Vagina (tissue), 2 donors: ENCODE data around the gene MRTFA. TPM values are rescaled to one million over a fixed set of nuclear protein-coding genes. Genes with fewer than 3 reads are reported as not detected.
"Not testable (repeated sequence)": the region's sequence is repeated elsewhere in the genome, so short reads cannot be mapped to it uniquely, and the experiment has no call there.

Source experiments
- DNase-seq, 2 donors: peaks; one replicate each; pipeline ENCODE4 v3.0.0-alpha.2; 2017; ENCODE audit errors: extremely low spot score in 2 of 2
- H3K27ac ChIP-seq: fragments of 200-600 bp; sonication (generic); one replicate; pipeline ENCODE4 v1.5.1; 2019
- H3K27me3 ChIP-seq: fragments of 200-600 bp; sonication (generic); one replicate; pipeline ENCODE4 v1.5.1; 2019
- H3K36me3 ChIP-seq, 2 donors: fragments of 200-600 bp; sonication (generic); one replicate each; pipeline ENCODE4 v1.5.1; 2017 to 2019
- H3K4me1 ChIP-seq: fragments of 200-600 bp; sonication (generic); one replicate; pipeline ENCODE4 v1.5.1; 2019
- H3K4me3 ChIP-seq, 2 donors: fragments of 200-600 bp; sonication (generic); 1 replicate in 1 of 2; 2 replicates in 1 of 2; pipeline ENCODE4 v1.5.1; 2016 to 2019
- H3K9me3 ChIP-seq: fragments of 200-600 bp; sonication (generic); one replicate; pipeline ENCODE4 v1.5.1; 2019
- POLR2A ChIP-seq, 2 donors: fragments of 450-650 bp; IDR thresholded peaks; one replicate each; pipeline ENCODE4 v1.6.1; 2017; ENCODE audit warnings: antibody characterized with exemption in 2 of 2, mild to moderate bottlenecking in 2 of 2, moderate library complexity in 2 of 2
- POLR2AphosphoS5 ChIP-seq, 2 donors: sonication (generic); formaldehyde crosslinking; IDR thresholded peaks; one replicate each; pipeline ENCODE4 v1.9.0; 2017; ENCODE audit warnings: antibody characterized with exemption in 2 of 2, mild to moderate bottlenecking in 2 of 2, low read depth in 1 of 2; ENCODE audit not compliant: insufficient read depth in 1 of 2
- intact Hi-C: fragments of 100-400 bp; cut with DNase I; formaldehyde crosslinking; loops from one replicate; pipeline ENCODE4 v1.15.1; 2023
- total RNA-seq: library from RNA; depleted of rRNA; stranded (reverse); fragments of >200 nt; gene quantifications from one replicate; pipeline ENCODE4 v1.2.3, GENCODE V29; 2016
- TF ChIP-seq, protein P1 (sequence below), 3 experiments: fragments of 450-650 bp in 2 of 3; fragments of 200-600 bp in 1 of 3; sonication (generic) in 1 of 3; IDR thresholded peaks; one replicate each; pipeline ENCODE4 v1.5.1; 2017 to 2019; ENCODE audit warnings: antibody characterized with exemption in 3 of 3, mild to moderate bottlenecking in 2 of 3, moderate library complexity in 2 of 3

The MRTFA gene
- total RNA-seq, 1 donor from 2014 or later: 99.4 TPM

DNA sequence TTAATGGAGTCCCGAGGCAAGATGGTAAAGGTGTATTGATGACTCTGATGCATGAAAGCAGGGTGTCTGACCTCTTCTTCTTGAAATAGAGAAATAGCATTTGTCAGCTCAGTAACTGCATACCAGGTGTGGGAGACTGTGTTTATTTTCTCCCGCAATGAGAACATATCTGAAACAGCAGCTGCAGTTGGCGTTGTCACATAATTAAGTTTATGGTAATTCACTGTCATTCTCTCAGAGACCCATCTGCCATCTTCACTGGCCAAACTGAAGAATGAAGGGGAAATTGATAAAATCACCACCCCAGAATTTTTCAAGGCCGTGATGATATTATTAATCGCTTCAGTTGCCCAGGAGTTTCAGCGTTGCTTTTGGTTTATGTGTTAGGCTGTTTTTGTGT lies 22.6 kb upstream of the MRTFA start:
- no peak for DNase-seq
- no peaks in the 10 kb centered on the region for H3K9me3 ChIP-seq
- intact Hi-C loops: no loop called here
- H3K4me1 ChIP-seq: peaks cover 10% of the 10 kb centered on the region
- H3K4me3 ChIP-seq: no peak overlapping the region
- no peak for TF ChIP-seq POLR2A (IDR thresholded peaks at IDR 0.05)
- TF ChIP-seq, protein P1, sequence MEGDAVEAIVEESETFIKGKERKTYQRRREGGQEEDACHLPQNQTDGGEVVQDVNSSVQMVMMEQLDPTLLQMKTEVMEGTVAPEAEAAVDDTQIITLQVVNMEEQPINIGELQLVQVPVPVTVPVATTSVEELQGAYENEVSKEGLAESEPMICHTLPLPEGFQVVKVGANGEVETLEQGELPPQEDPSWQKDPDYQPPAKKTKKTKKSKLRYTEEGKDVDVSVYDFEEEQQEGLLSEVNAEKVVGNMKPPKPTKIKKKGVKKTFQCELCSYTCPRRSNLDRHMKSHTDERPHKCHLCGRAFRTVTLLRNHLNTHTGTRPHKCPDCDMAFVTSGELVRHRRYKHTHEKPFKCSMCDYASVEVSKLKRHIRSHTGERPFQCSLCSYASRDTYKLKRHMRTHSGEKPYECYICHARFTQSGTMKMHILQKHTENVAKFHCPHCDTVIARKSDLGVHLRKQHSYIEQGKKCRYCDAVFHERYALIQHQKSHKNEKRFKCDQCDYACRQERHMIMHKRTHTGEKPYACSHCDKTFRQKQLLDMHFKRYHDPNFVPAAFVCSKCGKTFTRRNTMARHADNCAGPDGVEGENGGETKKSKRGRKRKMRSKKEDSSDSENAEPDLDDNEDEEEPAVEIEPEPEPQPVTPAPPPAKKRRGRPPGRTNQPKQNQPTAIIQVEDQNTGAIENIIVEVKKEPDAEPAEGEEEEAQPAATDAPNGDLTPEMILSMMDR (IDR thresholded peaks at IDR 0.05): no peak
- TF ChIP-seq POLR2AphosphoS5 (IDR thresholded peaks at IDR 0.05; ENCODE audit: insufficient read depth in 1 of 2, low read depth in 1 of 2): no peak
- H3K27me3 ChIP-seq: no peaks in the 10 kb centered on the region
- no peak overlapping the region for H3K27ac ChIP-seq
- no peaks in the 10 kb centered on the region for H3K36me3 ChIP-seq

DNA sequence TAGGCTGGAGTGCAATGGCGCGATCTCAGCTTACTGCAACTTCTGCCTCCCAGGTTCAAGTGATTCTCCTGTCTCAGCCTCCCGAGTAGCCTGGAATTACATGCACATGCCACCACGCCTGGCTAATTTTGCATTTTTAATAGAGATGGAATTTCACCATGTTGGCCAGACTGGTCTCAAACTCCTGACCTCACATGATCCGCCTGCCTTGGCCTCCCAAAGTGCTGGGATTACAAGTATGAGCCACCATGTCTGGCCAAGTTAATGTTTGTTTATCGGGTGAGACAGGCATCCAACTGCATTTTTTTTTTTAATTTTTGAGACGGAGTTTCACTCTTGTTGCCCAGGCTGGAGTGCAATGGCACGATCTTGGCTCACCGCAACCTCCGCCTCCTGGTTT lies 20.1 kb upstream of the MRTFA start:
- H3K4me3 ChIP-seq, H3K36me3 ChIP-seq, intact Hi-C loops, H3K9me3 ChIP-seq, H3K27me3 ChIP-seq, DNase-seq, H3K27ac ChIP-seq: not testable (repeated sequence)
- peaks cover 30% of the 10 kb centered on the region for H3K4me1 ChIP-seq

DNA sequence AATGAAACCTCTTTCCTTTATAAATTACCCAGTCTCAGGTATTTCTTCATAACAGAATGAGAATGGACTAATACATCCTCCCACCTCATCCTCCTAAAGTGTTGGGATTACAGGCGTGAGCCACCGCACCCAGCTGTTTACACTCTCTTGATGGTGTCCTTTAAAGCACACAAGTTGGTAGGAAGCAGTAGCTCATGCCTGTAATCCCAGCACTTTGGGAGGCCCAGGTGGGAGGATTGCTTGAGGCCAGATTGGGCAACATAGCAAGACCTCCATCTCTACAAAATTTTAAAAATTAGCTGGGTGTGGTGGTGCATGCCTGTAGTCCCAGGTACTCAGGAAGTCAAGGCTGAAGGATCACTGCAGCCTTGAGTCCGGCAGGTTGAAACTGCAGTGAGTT lies 19.4 kb upstream of the MRTFA start:
- H3K27me3 ChIP-seq, H3K27ac ChIP-seq, intact Hi-C loops: not testable (repeated sequence)

DNA sequence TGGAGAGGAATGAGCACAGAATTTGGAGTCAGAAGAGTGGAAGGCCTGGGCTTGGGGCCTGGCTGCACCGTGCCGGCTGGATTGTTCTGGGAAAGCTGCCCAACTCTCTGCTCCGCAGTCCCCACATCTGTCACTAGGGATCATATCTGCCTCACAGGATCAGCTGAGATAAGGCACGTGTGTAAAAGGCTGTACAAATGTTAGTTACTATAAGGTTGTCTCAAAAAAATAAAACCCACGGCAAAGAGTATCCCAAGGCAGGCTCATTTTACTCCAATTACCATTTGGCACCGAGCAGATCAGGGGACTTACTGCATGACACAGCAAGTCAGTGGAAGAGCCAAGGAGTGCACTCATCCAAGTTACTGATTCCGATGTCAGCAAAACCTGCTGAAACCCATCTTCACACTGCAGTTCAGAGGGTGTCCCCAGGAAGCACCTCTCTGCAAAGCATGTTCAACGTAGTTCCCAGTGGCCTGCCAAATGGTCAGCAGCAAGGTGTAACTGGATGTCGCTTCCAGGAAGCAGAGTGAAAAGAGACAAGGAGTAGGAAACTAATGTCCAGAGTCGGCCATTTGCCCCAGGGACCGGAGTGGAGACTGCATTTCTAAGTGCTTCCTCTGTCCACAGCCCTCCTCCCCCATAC lies 18.1 kb upstream of the MRTFA start:
- Histone ChIP-seq H3K36me3 (no peaks in the 10 kb centered on the region), H3K9me3 (no peaks in the 10 kb centered on the region), H3K4me3 (no peak overlapping the region), H3K4me1 (peaks cover 37% of the 10 kb centered on the region), H3K27me3 (no peaks in the 10 kb centered on the region), H3K27ac (peak overlapping the region; percentile 96)
- intact Hi-C loops: no loop called here
- no peak for DNase-seq
- TF ChIP-seq POLR2AphosphoS5 (IDR thresholded peaks at IDR 0.05; ENCODE audit: insufficient read depth in 1 of 2, low read depth in 1 of 2) (peak; percentile 14 to 45), POLR2A (IDR thresholded peaks at IDR 0.05) (no peak)
- TF ChIP-seq, protein P1 (IDR thresholded peaks at IDR 0.05): peak in 1 of 3 experiments; percentile 22

More for the DNA sequence above, 19.4 kb upstream of the MRTFA start:
- H3K9me3 ChIP-seq, DNase-seq, H3K36me3 ChIP-seq, H3K4me3 ChIP-seq: not testable (repeated sequence)
- H3K4me1 ChIP-seq: peaks cover 36% of the 10 kb centered on the region

DNA sequence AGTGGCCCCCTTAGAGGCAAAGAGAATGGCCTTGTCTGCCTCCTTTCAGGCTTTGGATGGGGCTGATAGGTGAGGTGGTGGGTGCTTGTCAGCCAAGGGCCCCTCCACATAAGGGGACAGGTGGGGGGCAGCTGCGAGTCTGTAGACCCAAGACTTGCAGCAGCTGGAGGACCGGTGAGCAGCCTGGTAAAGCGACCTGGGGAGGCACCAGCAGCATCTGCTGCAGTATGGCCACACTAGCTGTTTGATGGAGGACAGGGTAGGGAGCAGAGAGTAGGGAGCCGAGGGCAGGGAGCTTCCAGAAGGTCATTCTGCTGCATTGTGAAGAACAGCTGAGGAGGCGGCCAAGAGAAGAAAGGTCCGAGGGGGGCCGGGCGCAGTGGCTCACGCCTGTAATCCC lies 16.8 kb upstream of the MRTFA start:
- H3K4me1 ChIP-seq: peaks cover 37% of the 10 kb centered on the region
- H3K36me3 ChIP-seq: no peaks in the 10 kb centered on the region
- H3K9me3 ChIP-seq: no peaks in the 10 kb centered on the region
- no peak for DNase-seq
- intact Hi-C loops: no loop called here
- no peak overlapping the region for H3K4me3 ChIP-seq
- TF ChIP-seq POLR2A (IDR thresholded peaks at IDR 0.05) (no peak), POLR2AphosphoS5 (IDR thresholded peaks at IDR 0.05; ENCODE audit: insufficient read depth in 1 of 2, low read depth in 1 of 2) (no peak)
- TF ChIP-seq, protein P1 (IDR thresholded peaks at IDR 0.05): no peak
- no peaks in the 10 kb centered on the region for H3K27me3 ChIP-seq
- H3K27ac ChIP-seq: peak overlapping the region; percentile 96

DNA sequence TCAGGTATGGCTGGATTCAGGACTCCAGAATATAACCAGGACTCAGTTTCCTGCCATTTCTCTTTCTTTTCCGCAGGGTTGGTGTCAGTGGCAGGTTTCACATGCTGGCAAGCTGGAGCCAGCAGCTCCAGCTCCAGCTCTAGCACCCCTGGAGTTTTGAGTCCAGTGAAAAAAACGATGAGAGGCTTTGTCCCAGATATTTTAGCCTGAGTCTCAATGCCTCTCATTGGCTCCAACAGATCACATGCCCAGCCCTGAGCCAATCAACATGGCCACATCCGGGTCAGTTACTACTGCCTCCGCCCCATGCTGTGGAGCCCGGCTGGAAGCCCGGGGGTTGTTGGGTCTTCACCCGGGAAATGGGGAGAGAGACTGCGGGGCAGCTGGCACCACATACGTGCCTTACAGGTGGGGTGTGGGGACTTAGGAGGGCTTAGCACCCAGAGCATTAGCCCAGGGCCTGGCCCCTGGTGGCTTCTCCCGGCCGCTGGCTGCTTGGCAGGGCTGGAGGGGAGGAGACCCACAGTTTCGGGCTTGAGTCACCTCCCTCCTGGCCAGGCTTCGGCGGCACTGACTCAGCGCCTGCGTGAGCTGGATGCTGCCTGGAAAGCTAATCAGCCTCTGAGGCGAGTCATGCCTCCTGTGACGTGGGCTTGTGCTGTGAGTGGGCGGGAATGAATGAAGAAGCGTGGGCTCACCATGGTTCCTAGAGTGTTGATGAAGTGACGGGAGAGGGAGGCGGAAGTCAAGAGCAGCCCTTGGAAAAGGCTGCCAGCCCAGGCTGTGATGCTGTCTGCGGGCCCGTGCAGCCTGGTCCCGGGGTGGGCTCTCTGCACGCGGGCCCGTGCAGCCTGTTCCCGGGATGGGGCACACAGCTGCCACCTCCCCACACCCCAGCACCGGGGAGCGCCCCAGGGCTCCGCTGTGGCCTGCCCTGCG lies 15.3 kb upstream of the MRTFA start:
- Histone ChIP-seq H3K36me3 (no peaks in the 10 kb centered on the region), H3K27ac (peak overlapping the region; percentile 96), H3K4me3 (peak overlapping the region; percentile 53 to 61), H3K9me3 (no peaks in the 10 kb centered on the region), H3K4me1 (peaks cover 37% of the 10 kb centered on the region), H3K27me3 (no peaks in the 10 kb centered on the region)
- TF ChIP-seq, protein P1 (IDR thresholded peaks at IDR 0.05): no peak
- TF ChIP-seq POLR2A (IDR thresholded peaks at IDR 0.05): peak in 1 of 2 donors; percentile 45
- TF ChIP-seq POLR2AphosphoS5 (IDR thresholded peaks at IDR 0.05; ENCODE audit: insufficient read depth in 1 of 2, low read depth in 1 of 2): peak; percentile 95 to 98
- peak in 1 of 2 donors; percentile 99 for DNase-seq
- intact Hi-C loops: no loop called here
